Progenitor cell of endocrine pancreas (in vitro differentiated cells): ENCODE measurements around the gene ZNF100. TPM values are rescaled to one million over a fixed set of nuclear protein-coding genes. Genes with fewer than 3 reads are reported as not detected.
A peak's percentile ranks its signal among the peaks of the same experiment; 100 is the strongest.

ENCODE experiments used
- DNase-seq: peaks from one replicate; pipeline ENCODE4 v3.0.0; 2021; ENCODE audit warnings: low spot score; ENCODE audit not compliant: unreplicated experiment
- H3K27ac Mint-ChIP-seq: 2 replicates; pipeline ENCODE4 v1.8.0; 2021; ENCODE audit warnings: mild to moderate bottlenecking, moderate library complexity, mixed read lengths
- H3K27me3 Mint-ChIP-seq: 2 replicates; pipeline ENCODE4 v1.8.0; 2021; ENCODE audit warnings: mixed read lengths
- H3K36me3 Mint-ChIP-seq: 2 replicates; pipeline ENCODE4 v1.8.0; 2022; ENCODE audit warnings: mixed read lengths; ENCODE audit not compliant: insufficient read depth
- H3K4me1 Mint-ChIP-seq: 2 replicates; pipeline ENCODE4 v1.8.0; 2021; ENCODE audit warnings: low read depth, mixed read lengths
- H3K4me3 Mint-ChIP-seq: 2 replicates; pipeline ENCODE4 v1.8.0; 2021; ENCODE audit warnings: low read depth, mild to moderate bottlenecking, moderate library complexity, mixed read lengths
- H3K9me3 Mint-ChIP-seq: 2 replicates; pipeline ENCODE4 v1.8.0; 2021; ENCODE audit warnings: low read depth, mixed read lengths
- CTCF ChIP-seq: fragments of 200-600 bp; sonication (generic); IDR thresholded peaks from one replicate; pipeline ENCODE4 v1.5.0; 2021; ENCODE audit warnings: antibody characterized with exemption, mild to moderate bottlenecking; ENCODE audit not compliant: unreplicated experiment
- total RNA-seq: library from RNA; stranded (reverse); gene quantifications from 2 replicates; pipeline ENCODE4 v1.2.1, GENCODE V29; 2021

Gene ZNF100
- total RNA-seq, 1 donor from 2014 or later, result 34.7 TPM

GRCh38 chr19:21707065-21707464 lies 60.3 kb downstream of the ZNF100 start:
- H3K4me3 Mint-ChIP-seq, result no peak overlapping the region
- H3K36me3 Mint-ChIP-seq, result no peaks in the 10 kb centered on the region
- peaks cover 13% of the 10 kb centered on the region for H3K9me3 Mint-ChIP-seq

GRCh38 chr19:21705393-21705792 lies 62.0 kb downstream of the ZNF100 start:
- Mint-ChIP-seq H3K4me3 (no peak overlapping the region), H3K9me3 (peaks cover 13% of the 10 kb centered on the region), H3K27ac (no peak overlapping the region), H3K4me1 (no peaks in the 10 kb centered on the region), H3K27me3 (no peaks in the 10 kb centered on the region), H3K36me3 (no peaks in the 10 kb centered on the region)
- no peak for DNase-seq
- no peak for TF ChIP-seq CTCF

More at GRCh38 chr19:21707065-21707464, 60.3 kb downstream of the ZNF100 start:
- Mint-ChIP-seq H3K4me1 (no peaks in the 10 kb centered on the region), H3K27me3 (no peaks in the 10 kb centered on the region), H3K27ac (no peak overlapping the region)
- TF ChIP-seq CTCF, result no peak
- DNase-seq, result no peak

- no peak for DNase-seq
- H3K9me3 Mint-ChIP-seq, result peaks cover 9% of the 10 kb centered on the region
- no peak overlapping the region for H3K27ac Mint-ChIP-seq
- H3K27me3 Mint-ChIP-seq, result no peaks in the 10 kb centered on the region
- H3K36me3 Mint-ChIP-seq, result no peaks in the 10 kb centered on the region
- no peak overlapping the region for H3K4me3 Mint-ChIP-seq
- H3K4me1 Mint-ChIP-seq, result no peaks in the 10 kb centered on the region
- no peak for TF ChIP-seq CTCF
These were observed 63.1 kb downstream of the ZNF100 start for GRCh38 chr19:21704320-21704719.

- TF ChIP-seq CTCF, result no peak
- peaks cover 10% of the 10 kb centered on the region for H3K9me3 Mint-ChIP-seq
- no peaks in the 10 kb centered on the region for H3K36me3 Mint-ChIP-seq
- H3K27ac Mint-ChIP-seq, result no peak overlapping the region
- H3K27me3 Mint-ChIP-seq, result no peaks in the 10 kb centered on the region
- H3K4me1 Mint-ChIP-seq, result peaks cover 15% of the 10 kb centered on the region
- H3K4me3 Mint-ChIP-seq, result no peak overlapping the region
- no peak for DNase-seq
These were observed 68.2 kb downstream of the ZNF100 start for GRCh38 chr19:21699197-21699596.

- no peaks in the 10 kb centered on the region for H3K27me3 Mint-ChIP-seq
- H3K27ac Mint-ChIP-seq, result peak overlapping the region; percentile 34
- H3K36me3 Mint-ChIP-seq, result peaks cover 1% of the 10 kb centered on the region
- H3K9me3 Mint-ChIP-seq, result peaks cover 10% of the 10 kb centered on the region
- DNase-seq, result no peak
- peak; percentile 63 for TF ChIP-seq CTCF
- H3K4me3 Mint-ChIP-seq, result no peak overlapping the region
- peaks cover 16% of the 10 kb centered on the region for H3K4me1 Mint-ChIP-seq
These were observed 69.2 kb downstream of the ZNF100 start for GRCh38 chr19:21698215-21698614.
